ENCODE results near the gene SLC3A2.

DNA sequence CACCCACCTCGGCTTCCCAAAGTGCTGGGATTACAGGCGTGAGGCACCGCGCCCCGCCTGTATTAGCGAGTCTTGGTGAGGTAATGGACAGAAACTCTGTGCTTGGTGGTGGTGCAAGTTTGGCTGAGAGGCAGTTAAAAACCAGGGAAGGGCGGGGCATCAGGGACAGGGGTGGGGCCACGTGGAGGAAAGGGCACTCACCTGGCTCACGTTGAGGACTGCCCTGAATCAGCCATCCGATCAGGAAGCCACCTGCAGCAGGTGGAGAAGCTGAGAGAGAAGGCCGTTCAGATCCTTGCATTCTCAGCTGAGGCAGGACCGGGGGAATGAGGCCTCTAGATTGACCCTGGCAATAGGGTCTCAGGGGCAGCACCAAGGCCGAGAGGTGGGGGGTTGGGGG, 52.6 kb downstream of the SLC3A2 start:
- TF ChIP-seq, protein P1, sequence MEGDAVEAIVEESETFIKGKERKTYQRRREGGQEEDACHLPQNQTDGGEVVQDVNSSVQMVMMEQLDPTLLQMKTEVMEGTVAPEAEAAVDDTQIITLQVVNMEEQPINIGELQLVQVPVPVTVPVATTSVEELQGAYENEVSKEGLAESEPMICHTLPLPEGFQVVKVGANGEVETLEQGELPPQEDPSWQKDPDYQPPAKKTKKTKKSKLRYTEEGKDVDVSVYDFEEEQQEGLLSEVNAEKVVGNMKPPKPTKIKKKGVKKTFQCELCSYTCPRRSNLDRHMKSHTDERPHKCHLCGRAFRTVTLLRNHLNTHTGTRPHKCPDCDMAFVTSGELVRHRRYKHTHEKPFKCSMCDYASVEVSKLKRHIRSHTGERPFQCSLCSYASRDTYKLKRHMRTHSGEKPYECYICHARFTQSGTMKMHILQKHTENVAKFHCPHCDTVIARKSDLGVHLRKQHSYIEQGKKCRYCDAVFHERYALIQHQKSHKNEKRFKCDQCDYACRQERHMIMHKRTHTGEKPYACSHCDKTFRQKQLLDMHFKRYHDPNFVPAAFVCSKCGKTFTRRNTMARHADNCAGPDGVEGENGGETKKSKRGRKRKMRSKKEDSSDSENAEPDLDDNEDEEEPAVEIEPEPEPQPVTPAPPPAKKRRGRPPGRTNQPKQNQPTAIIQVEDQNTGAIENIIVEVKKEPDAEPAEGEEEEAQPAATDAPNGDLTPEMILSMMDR (IDR thresholded peaks at IDR 0.05; ENCODE audit: poor library complexity), result no peak
- TF ChIP-seq EZH2phosphoT487 (IDR thresholded peaks at IDR 0.05; ENCODE audit: low read depth, severe bottlenecking, unreplicated experiment) (no peak), EZH2 (IDR thresholded peaks at IDR 0.05; ENCODE audit: borderline replicate concordance) (no peak)
